ENCODE measurements around the gene FGFBP3.

The FGFBP3 gene

GRCh38 chr10:91931526-91932190, 22.4 kb upstream of the FGFBP3 start:
- TF ChIP-seq POU2F2 (IDR thresholded peaks at IDR 0.05; ENCODE audit: low read depth, low read length) (no peak), POLR2AphosphoS5 (IDR thresholded peaks at IDR 0.05; ENCODE audit: low read depth, low read length) (no peak)
- FAIRE-seq, result no peak
- DNase-seq (ENCODE audit: insufficient read length, low spot score), result no peak

DNA sequence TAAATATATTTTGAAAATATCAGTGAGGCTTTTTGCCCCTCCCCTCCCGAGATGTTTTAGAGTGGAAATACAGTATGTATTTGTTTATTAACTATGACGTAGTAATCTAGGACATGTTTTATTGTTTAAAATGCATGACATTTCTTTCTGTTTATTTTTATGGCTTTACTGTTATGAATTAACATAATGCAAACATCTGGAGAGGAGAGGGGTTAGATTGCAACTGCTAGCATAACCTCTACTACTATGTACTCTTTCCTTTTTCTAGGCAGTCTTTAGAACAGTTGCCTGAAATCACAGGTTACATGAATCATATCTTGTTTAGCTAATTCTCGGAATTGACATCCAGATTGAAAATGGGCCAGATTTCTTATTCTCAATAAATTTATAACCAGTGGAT, 21.7 kb upstream of the FGFBP3 start:
- FAIRE-seq, result no peak

GRCh38 chr10:91925022-91925320, 15.7 kb upstream of the FGFBP3 start:
- DNase-seq (ENCODE audit: insufficient read length, low spot score) (no peak), FAIRE-seq (no peak)
- no peak for TF ChIP-seq POLR2AphosphoS5 (IDR thresholded peaks at IDR 0.05; ENCODE audit: low read depth, low read length)
- no peak for TF ChIP-seq PAX5 (IDR thresholded peaks at IDR 0.05; ENCODE audit: insufficient read depth, low read length, severe bottlenecking)
- TF ChIP-seq TAF1 (IDR thresholded peaks at IDR 0.05; ENCODE audit: low read depth, low read length), result no peak
- TF ChIP-seq POLR2A (IDR thresholded peaks at IDR 0.05; ENCODE audit: low read depth, low read length), result no peak
- TF ChIP-seq SPI1 (IDR thresholded peaks at IDR 0.05; ENCODE audit: low read depth, low read length), result no peak

More for the DNA sequence above, 21.7 kb upstream of the FGFBP3 start:
- TF ChIP-seq SPI1 (IDR thresholded peaks at IDR 0.05; ENCODE audit: low read depth, low read length), result no peak
- no peak for TF ChIP-seq TAF1 (IDR thresholded peaks at IDR 0.05; ENCODE audit: low read depth, low read length)
- TF ChIP-seq POLR2A (IDR thresholded peaks at IDR 0.05; ENCODE audit: low read depth, low read length), result no peak
- no peak for TF ChIP-seq POU2F2 (IDR thresholded peaks at IDR 0.05; ENCODE audit: low read depth, low read length)
- TF ChIP-seq PAX5 (IDR thresholded peaks at IDR 0.05; ENCODE audit: insufficient read depth, low read length, severe bottlenecking), result no peak
- no peak for TF ChIP-seq POLR2AphosphoS5 (IDR thresholded peaks at IDR 0.05; ENCODE audit: low read depth, low read length)
- no peak for DNase-seq (ENCODE audit: insufficient read length, low spot score)

DNA sequence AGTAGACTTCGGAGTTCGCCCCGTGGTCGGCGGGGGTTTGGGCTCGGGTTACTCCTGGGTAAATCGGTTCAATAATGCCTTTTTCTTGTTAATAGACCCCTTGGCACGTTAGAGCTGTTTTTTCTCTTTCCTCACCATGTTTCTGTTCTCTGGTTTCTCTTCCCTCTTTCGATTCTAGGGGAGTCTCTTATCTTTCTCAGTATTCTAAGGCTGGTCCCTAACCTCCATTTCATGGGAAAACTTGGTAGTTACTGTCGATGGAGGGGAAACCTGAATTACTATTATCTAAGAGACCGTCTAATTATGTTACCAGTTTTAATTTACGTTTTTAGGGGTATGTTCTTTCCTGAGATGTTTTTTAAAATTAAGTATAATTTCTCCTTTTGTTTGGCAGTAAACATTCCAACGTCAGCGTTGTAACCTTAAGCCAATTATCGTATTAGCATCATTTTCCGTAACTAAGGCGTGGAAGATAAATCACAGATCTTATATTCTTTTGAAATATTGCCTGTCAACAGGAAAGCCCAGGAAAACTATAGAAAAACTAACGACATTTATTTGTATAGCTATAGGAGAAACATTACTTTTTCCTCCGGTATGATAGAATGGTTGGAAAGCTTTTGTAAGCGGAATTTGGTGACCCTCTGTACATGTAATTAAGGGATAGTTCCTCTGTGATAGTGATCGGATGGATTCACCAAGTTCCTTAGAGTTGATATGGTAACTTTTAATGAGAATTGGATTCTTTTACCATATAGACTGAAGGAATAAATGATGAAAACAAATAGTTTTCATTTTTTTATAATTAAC, 15.1 kb upstream of the FGFBP3 start:
- no peak for DNase-seq (ENCODE audit: insufficient read length, low spot score)
- FAIRE-seq, result peak; percentile 26
- TF ChIP-seq PAX5 (IDR thresholded peaks at IDR 0.05; ENCODE audit: insufficient read depth, low read length, severe bottlenecking), result no peak
- no peak for TF ChIP-seq TAF1 (IDR thresholded peaks at IDR 0.05; ENCODE audit: low read depth, low read length)
- TF ChIP-seq POLR2AphosphoS5 (IDR thresholded peaks at IDR 0.05; ENCODE audit: low read depth, low read length), result no peak
- TF ChIP-seq POU2F2 (IDR thresholded peaks at IDR 0.05; ENCODE audit: low read depth, low read length), result no peak
- TF ChIP-seq POLR2A (IDR thresholded peaks at IDR 0.05; ENCODE audit: low read depth, low read length), result no peak
- peak; percentile 80 for TF ChIP-seq SPI1 (IDR thresholded peaks at IDR 0.05; ENCODE audit: low read depth, low read length)

DNA sequence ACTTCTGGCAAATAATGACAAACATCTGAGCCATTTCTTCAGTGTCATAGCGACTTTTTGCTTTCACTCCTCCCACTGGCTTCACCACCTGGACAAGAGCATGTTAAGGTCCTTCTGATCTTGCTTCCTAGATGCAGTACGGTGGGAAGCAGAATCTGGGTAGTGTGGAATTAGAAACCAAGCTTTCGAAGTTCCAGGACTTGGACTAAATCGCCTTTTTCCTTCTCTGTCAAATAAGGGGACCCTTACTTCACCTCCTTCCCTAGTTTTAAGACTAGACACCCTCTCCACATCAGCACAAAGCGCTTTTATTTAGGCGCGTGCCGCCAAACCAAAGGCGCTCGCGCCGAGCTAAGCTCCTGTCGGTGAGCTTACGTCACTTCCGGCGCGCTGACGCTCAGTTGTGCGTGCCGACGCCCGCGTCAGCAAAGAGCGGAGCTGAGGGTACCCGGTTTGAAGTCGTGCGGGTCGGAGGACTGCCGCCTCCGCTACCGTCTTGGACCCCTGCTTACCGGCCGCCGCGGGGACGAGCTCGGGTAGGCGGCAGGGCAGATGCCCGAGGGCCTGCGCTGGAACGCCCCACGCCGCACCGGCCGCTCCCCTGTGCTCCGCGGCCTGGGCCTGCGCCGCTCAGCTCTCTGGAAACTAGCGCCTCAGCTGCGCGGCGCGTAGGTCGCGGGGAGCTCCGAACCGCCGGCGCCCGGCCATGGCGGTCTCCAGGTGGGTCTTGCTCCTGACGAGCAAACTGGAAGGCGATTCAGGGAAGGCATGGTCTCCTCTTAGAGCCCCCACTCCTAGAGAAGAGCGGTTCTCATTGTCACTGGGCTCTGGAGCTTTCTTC, 14.3 kb upstream of the FGFBP3 start, which contains the start of gene BTAF1:
Gene BTAF1, plus strand, starts transcription at position 400 of the 841 bp plus-strand sequence. Its CDS starts 307 bp downstream, at position 707.
- peak; percentile 92 for TF ChIP-seq POLR2A (IDR thresholded peaks at IDR 0.05; ENCODE audit: low read depth, low read length)
- TF ChIP-seq TAF1 (IDR thresholded peaks at IDR 0.05; ENCODE audit: low read depth, low read length), result peak; percentile 51
- TF ChIP-seq POU2F2 (IDR thresholded peaks at IDR 0.05; ENCODE audit: low read depth, low read length), result no peak
- TF ChIP-seq PAX5 (IDR thresholded peaks at IDR 0.05; ENCODE audit: insufficient read depth, low read length, severe bottlenecking), result no peak
- TF ChIP-seq POLR2AphosphoS5 (IDR thresholded peaks at IDR 0.05; ENCODE audit: low read depth, low read length), result peak; percentile 88

GRCh38 chr10:91919651-91920050, 10.4 kb upstream of the FGFBP3 start:
- TF ChIP-seq POLR2AphosphoS5 (IDR thresholded peaks at IDR 0.05; ENCODE audit: low read depth, low read length) (no peak), TAF1 (IDR thresholded peaks at IDR 0.05; ENCODE audit: low read depth, low read length) (no peak), PAX5 (IDR thresholded peaks at IDR 0.05; ENCODE audit: insufficient read depth, low read length, severe bottlenecking) (no peak), POU2F2 (IDR thresholded peaks at IDR 0.05; ENCODE audit: low read depth, low read length) (no peak), SPI1 (IDR thresholded peaks at IDR 0.05; ENCODE audit: low read depth, low read length) (no peak), POLR2A (IDR thresholded peaks at IDR 0.05; ENCODE audit: low read depth, low read length) (no peak)
- FAIRE-seq (no peak), DNase-seq (ENCODE audit: insufficient read length, low spot score) (no peak)

More for the DNA sequence above, 14.3 kb upstream of the FGFBP3 start, which contains the start of gene BTAF1:
- FAIRE-seq (peak; percentile 99), DNase-seq (ENCODE audit: insufficient read length, low spot score) (peak; percentile 80)

- TF ChIP-seq TAF1 (IDR thresholded peaks at IDR 0.05; ENCODE audit: low read depth, low read length) (no peak), POLR2A (IDR thresholded peaks at IDR 0.05; ENCODE audit: low read depth, low read length) (no peak), PAX5 (IDR thresholded peaks at IDR 0.05; ENCODE audit: insufficient read depth, low read length, severe bottlenecking) (no peak), POU2F2 (IDR thresholded peaks at IDR 0.05; ENCODE audit: low read depth, low read length) (no peak), SPI1 (IDR thresholded peaks at IDR 0.05; ENCODE audit: low read depth, low read length) (no peak), POLR2AphosphoS5 (IDR thresholded peaks at IDR 0.05; ENCODE audit: low read depth, low read length) (no peak)
- DNase-seq (ENCODE audit: insufficient read length, low spot score) (no peak), FAIRE-seq (no peak)
These were observed 1.2 kb upstream of the FGFBP3 start for GRCh38 chr10:91910467-91910866.

DNA sequence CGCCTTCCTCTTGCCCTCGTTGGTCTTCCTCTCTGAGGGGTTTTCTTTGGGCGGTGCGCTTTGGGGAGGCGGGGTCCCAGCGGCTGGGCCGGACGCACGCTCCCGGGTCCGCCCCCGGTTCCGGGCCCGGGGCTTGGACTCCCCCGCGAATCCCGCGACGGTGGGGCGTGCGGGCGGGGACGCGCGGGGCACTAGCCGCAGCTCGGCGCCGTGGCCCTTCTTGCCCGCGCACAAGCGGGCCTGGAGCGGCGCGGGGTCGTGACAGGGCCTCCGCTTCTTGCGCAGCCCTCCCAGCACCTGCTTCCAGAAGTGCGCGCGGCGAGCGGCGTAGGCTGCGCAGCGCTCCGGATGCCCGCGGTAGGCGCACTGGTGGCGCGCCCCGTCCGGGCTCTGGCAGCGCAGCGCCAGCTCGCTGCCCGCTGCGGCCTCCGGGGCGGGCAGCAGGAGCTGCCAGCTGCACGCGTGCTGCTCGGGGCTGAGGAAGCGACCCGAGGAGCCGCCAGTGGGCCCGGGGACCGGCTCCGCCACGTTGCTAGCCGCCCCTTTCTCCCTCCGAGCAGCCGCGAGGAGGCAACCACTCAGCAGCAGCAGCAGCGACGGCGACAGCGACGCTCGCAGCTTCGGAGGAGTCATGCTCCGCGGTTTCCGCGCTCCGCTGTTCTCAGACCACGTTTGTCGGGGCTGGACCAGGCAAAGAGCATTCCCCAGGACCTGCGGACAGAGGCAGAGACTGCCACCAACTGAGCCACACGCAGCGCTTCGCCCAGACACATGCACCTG, 759 bp downstream of the FGFBP3 start:
- FAIRE-seq (peak; percentile 97), DNase-seq (ENCODE audit: insufficient read length, low spot score) (peak; percentile 73)
- no peak for TF ChIP-seq POLR2AphosphoS5 (IDR thresholded peaks at IDR 0.05; ENCODE audit: low read depth, low read length)
- TF ChIP-seq POU2F2 (IDR thresholded peaks at IDR 0.05; ENCODE audit: low read depth, low read length), result no peak
- no peak for TF ChIP-seq POLR2A (IDR thresholded peaks at IDR 0.05; ENCODE audit: low read depth, low read length)
- 0 out of 2 replicates have a peak, but pooled peaks have one; percentile 34 for TF ChIP-seq TAF1 (IDR thresholded peaks at IDR 0.05; ENCODE audit: low read depth, low read length)
- peak; percentile 54 for TF ChIP-seq PAX5 (IDR thresholded peaks at IDR 0.05; ENCODE audit: insufficient read depth, low read length, severe bottlenecking)

All from GM12891 (cell line).